HG02610 (cell line): ENCODE measurements around the gene SLCO4A1.

Experiments used
- ATAC-seq: cut with Tn5 transposase; IDR thresholded peaks from one replicate; pipeline ENCODE4 v1.9.1; 2021; ENCODE audit warnings: mild to moderate bottlenecking, moderate library complexity; ENCODE audit not compliant: unreplicated experiment

The SLCO4A1 gene

DNA sequence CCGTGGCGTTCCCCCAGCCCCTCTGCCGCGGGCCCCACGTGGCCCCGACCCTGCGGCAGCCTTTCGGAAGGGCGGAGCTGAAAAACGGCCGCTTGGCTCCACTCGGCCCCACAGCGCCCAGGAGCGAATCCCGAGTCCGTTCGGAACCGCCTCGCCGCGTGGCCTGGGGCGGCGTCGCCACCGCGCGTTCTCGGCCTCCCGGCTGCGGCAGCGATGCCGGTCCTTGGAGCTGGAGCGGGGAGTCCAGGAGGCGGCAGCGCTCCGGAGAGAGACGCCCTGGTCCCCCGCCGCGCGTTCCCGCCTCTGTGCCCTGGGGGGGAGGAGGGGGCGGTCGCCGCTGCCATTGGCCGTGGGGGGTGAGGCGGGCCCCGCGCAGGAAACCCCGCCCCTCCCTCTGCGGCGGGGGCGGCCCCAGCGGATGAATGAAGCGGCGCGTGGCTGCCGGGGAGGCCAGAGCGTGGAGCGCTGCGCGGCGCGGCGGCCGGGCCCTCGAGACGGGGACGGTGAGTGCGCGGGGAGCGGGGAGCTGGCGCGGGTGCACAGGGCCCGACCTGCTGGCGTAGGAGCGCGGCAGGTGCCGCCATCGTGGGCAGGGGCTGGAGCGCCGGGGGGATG is at the start of gene SLCO4A1:
TSS of gene SLCO4A1 (plus strand) at position 453 of the 615 bp plus-strand sequence. CDS start 13,952 bp downstream, outside the sequence.
- peak; percentile 45 for ATAC-seq

DNA sequence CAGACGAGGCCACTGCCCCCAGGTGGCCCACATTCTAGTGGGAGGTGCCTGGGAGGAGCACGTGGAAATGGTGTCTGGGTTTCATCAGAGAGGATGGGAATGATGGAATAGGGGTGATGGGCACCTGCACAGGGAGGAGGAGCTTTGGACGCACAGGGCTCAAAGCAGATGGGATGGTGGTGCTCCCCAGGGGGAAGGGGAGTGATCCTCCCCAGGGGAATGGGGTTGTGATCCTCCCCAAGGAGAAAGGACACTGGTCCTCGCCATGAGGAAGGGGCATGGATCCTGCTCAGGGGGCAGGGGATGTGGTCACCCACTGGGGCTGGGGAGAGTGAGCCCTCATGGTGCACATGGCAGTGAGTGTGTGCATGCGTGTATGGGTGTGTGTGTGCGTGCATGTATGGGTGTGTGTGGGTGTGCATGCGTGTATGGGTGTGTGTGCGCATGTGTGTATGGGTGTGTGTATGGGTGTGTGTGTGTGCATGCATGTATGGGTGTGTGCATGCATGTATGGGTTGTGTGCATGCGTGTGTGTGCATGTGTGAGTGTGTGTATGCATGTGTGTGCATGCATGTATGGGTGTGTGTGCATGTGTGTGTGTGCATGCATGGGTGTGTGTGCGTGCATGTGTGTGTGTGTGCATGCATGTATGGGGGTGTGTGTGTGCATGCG is 49.7 kb upstream of the SLCO4A1 start:
- no peak for ATAC-seq

DNA sequence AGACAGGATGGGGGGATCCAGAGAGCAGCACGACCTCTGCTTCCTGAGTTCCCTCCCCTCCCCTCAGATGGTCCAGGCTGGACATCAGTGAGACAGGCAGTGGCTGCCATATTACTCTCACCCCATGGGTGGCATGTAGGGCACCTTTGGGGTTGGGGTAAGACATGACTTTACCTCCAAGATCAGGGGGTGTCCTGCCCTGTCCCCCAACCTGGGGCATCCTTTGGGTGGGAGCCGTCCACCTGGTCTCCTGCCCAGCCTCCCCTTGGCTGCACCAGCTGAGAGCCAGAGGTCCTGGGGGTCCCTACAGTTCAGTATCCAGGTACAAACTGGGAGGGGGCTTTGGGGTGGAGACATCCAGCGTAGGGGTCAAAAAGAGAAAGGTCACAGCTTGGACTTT is 48.7 kb upstream of the SLCO4A1 start:
- ATAC-seq: no peak

DNA sequence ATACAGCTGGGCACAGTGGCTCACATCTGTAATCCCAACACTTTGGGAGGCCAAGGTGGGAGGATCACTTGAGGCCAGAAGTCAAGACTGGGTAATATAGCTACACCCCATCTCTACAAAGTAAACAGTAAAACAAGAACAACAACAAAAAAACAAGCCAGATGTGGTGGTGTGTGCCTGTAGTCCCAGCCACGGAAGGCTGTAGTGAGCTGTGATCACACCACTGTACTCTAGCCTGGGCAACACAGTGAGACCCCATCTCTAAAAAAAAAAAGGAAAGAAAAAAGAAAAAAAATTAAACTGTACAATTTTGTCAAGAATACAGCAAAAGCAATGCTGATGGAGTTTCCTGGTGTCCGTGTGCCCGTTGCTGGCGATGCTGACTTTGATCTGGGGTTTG is 47.2 kb upstream of the SLCO4A1 start:
- no peak for ATAC-seq

DNA sequence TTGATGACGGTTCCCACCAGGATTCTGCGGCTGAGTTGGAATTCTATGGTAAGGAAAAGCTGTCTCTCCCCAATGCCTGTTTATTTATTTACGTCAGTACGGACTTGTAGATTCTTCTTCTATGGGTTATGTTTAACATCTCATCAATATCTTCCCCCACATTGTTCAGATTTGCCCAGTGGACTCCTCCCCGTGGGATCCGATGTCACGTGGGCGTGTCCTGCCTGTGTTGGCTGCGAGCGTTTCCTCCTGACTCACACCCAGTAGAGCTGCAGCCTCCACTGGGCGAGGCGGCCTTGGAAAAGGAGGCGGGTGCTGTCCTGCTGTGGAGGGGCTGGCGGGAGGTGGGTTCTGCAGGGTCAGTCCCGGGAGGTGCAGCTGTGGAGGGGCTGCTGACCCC is 46.8 kb upstream of the SLCO4A1 start:
- ATAC-seq: no peak

GRCh38 chr20:62596486-62596885 is 45.8 kb upstream of the SLCO4A1 start:
- ATAC-seq: no peak

- ATAC-seq: no peak
Measured at GRCh38 chr20:62596921-62597320, 45.4 kb upstream of the SLCO4A1 start.

DNA sequence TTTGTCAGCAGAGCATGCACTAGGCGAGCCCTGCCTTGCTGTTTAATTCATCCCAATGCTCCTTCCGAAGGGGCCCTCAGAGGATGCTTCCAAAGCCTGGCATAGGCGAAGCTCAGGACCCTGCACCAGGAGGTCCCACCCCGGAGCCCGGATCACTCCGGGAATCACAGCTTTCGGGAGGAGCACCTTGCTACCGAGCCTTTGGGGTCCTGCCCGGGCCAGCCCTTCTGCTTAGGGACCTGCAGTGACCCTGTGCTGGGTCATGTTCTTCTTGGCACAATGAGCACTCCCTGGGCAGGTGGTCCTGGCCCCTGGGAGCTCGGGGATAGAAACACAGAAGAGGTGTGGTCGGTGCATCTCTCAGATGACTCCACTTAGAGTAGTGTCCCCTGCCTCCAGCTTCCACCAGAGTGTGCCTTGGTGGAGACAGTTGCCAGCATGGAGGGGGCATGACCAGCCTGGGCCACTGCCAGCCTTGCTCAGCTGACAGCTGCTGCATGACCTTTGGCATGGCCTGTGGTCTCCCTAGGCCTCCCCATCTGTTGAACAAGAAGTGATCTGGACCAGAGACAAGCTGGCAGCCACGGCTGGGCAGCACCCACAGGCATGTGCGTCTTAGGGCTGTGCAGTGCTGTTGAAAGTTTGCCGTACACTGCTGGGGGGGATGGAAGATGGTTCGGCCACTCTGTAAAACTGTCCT is 44.7 kb upstream of the SLCO4A1 start:
- no peak for ATAC-seq

DNA sequence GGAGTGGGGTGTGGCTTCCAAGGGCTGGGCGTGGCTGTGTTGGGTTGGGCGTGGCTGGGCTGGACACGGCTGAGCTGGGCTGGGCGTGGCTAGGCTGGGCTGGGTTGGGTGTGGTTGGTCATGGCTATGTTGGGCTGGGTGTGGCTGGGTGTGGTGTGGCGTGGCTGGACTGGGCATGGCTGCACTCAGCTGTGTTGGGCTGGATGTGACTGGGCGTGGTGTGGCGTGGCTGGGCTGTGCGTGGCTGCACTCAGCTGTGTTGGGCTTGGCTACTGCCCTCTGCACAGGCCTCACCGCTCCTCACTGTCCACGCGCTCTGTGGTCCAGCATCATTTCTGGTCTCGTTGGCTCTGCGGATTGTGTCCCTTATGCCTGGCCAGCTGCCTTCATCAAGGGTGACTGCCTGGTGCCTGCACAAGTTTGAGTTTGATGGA is 43.5 kb upstream of the SLCO4A1 start:
- ATAC-seq: no peak

DNA sequence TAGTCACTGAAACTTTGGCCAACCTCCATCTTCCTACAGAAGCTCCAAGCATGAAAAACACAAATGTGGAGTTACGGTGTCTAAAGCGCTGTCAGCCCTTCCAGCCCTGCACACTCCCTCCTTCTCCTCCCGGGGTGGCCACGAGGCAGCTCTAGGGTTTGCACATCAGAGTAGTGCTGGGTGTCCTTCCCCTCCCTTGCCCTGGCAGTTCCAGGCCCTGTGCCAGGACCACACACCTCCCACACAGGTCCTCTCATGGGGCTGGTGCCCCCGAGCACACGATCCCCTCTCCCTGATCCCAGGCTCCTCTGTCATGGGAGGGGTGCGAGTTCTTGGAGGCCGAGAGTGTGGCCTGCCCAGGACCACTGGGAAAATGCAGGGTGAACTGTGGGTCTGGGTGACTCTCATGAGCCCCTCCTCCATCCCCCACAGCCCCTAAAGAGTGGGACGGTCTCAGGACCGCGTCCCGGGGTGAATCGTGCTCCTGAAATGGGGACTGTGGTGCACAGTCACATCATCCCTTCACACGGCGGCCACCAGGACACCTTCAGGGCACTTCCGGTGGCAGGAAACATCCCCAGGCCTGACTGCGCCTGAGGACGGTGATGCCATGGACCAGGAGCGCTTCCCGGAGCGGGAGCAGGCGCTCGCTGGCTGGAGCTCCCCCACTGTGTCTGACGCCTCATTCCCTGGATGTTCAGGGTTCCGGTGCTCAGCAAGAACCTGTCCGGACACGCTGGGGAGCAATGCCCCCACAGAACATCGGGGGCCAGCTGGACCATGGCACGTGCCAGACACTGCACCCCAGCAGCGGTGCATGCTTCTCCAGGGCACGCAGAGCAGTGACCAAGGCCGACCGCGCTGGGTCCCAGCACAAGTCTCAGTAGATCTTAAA is 42.8 kb upstream of the SLCO4A1 start:
- ATAC-seq: no peak

GRCh38 chr20:62601172-62601571 is 41.1 kb upstream of the SLCO4A1 start:
- ATAC-seq: no peak

GRCh38 chr20:62601714-62602113 is 40.6 kb upstream of the SLCO4A1 start:
- ATAC-seq: no peak

DNA sequence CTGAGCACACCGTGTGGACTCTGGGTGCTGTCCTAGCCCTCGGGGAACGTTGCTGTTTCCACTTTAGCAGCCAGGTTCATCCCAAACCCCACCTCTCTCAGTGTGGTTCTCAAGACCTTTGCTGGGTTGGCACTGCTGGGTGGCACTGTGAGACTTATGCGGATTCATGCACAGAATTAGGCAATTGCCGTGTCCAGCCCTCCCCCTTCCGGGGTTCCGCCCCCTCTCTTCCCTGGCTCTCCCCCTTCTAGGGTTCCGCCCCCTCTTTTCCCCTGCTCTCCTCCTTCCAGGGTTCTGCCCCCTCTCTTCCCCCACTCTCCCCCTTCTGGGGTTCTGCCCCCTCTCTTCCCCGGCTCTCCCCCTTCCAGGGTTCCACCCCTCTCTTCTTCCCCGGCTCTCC is 39.8 kb upstream of the SLCO4A1 start:
- ATAC-seq: no peak

GRCh38 chr20:62603021-62603906 is 39.0 kb upstream of the SLCO4A1 start:
- ATAC-seq: no peak

DNA sequence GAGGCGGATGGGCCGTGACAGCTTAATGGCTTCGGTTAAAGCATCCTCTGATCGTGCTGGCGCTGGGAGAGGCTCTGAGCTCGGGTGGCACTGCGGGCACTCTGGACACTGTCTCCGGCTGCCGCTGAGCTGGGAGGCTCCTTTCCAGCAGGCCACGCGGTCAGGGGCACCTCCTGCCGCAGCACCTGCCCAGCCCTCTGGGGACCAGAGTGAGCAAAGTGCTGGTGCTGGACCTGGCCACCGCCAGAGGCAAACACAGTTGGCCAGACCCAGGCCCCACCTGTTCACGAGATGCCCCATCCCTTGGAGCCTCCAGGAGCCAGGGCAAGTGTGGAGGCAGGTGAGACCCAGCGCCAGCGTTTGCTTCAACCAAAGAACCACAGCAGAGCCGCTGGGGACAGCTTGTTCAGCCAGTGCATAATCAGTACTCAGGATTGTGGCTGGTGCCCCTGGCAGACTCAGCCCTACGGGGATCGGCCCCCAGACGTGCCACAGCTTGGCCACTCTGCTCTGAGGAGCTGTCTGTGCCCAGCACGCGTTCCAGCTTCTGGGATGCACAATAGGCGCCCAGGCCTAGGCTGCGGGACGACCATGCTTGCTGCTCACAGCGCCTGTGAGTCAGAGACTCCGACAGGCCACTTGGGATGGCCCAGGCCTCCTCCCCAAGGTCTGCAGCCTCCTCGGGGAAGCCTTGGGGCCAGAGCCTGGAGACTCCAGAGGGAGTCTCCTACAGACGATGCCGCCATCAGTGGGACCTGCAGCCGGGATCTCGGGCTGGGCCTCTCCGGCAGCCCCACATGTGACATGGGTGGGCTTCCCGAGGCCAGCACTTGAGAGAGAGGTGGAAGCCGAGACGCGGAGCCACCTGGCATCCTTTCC is 38.2 kb upstream of the SLCO4A1 start:
- ATAC-seq: no peak

DNA sequence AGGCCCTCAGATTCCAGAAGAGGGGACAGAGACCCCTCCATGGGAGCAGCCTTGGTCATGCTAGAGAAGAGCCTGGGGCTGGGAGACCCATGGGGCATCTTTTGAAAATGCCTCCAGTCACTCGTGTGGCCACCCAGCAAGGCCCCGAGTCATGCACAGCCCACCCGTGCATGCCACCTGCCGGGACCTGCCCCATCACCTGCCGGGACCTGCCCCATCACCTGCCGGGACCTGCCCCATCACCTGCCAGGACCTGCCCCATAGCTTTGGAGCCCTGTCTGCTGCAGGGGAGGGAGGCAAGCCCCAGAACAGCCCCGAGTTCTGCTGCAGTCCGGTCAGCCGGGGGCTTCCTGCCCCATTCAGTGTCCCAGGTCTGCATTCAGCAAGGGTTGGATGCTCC is 37.5 kb upstream of the SLCO4A1 start:
- ATAC-seq: no peak

GRCh38 chr20:62605236-62605943 is 36.9 kb upstream of the SLCO4A1 start:
- no peak for ATAC-seq

GRCh38 chr20:62606016-62606415 is 36.3 kb upstream of the SLCO4A1 start:
- ATAC-seq: no peak
